CD4-positive, alpha-beta T cell treated with Interleukin-6 for 4 hours (primary cell): Measurements from ENCODE around the gene ADARB1.

Experiments
- DNase-seq: peaks from one replicate; pipeline ENCODE4 v3.0.0-alpha.2; 2020; ENCODE audit warnings: mixed read lengths

ADARB1 gene

DNA sequence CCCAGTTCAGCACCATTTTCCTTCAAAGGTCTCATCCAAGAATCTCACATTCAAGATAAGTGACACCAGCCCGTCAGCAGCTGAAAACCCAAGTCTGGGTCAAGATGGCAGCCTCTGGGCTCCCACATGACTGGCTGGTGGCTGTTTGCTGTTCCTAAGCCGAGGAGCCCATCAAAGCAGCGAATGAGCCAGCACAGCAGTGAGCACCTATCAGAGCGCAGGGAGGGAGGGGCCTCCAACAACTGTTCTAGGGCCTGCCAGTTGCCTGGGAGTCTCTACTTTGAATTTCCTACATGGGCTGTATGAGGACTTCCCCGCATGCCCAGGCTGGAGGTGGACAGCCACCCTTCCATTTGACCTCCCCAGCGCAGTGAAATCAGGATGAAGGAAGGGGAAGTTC, 102.7 kb downstream of the ADARB1 start:
- no peak for DNase-seq

DNA sequence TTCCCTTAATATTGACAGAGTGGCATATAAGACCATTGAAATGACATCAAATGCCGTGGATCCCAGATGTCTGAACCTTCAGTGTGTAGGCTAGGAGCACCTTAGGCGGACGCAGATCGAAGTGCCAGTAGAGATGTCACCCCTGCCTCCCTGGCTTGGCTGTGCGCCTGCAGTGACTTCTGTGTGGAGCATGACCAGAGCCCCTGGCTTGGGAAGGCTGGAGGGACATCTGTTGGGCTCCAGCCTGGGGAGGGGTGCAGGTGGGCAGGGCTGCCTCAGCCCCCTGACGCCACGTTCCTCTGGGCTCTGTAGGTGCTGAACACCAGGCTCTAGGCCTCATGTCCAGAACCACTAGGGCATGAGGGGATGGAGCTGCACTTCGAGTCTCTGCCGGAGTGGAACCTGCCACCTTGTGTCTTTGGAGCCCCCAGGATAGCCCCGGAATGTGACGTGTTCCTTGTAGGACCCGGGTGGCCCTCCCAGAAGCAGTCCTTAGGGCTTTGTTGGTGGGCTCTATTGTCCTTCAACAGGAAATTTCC, 103.8 kb downstream of the ADARB1 start:
- DNase-seq = no peak

DNA sequence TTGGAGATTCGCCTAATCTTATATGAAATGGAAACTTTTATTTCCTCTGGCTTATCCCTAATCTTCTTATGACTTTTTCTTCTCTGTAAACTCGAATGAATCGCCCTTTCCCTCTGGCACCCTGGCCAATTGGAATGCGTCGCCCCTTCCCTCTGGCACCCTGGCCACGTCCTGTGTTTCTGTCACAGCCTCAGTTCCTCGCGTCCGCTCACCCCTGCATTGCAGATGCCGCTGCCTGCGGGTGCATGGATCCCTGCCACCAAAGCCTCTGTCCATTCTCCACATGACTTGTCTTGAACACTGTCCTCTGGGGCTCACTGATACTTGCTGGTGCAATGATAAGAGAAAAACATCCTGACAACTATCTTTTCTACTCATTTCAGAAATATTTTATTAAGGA, 104.6 kb downstream of the ADARB1 start:
- DNase-seq = no peak

DNA sequence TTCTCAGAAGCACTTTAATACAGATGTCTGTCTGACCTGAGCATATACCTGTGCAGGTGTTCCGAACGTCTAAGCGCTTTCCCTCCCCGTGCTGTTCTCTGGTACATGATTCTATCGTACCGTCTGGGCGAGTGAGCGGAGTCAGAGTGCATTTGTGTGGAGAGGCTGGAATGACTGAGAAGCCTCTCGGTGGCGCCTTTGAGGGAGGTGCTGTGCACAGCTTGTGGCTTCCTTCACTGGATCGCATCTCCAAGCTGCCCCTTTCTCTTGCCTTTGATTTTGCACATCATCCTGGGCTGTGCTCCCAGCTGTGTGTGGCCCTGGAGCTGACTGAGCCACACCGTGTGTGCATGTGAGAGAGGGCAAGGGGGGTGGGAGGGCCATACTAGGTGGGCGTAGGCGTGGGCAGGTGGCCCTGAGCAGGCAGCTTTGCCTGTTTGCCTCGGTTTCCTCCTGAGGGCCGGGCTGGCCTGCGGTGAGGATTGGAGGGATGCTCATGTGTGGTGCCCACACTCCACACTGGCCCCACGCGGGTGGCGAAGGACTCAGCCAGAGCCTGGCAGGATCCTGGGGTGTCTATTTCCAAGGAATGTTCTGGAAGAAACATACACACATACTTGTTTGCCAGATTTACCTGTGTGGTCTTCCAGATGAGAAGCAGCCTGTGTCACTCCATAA, 105.3 kb downstream of the ADARB1 start:
- no peak for DNase-seq

DNA sequence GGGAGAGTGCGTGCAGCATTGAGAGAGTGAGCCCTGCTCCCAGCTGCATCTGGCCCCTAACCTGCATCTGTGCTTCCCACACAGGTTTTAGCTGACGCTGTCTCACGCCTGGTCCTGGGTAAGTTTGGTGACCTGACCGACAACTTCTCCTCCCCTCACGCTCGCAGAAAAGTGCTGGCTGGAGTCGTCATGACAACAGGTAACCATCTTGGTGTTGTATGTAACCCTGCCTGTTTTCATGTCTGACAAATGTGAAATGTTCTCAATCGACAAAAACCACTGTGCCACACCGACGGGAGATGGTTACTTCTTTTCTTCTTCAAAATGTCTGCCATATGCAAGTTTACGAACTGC, 105.8 kb downstream of the ADARB1 start:
- DNase-seq = no peak

DNA sequence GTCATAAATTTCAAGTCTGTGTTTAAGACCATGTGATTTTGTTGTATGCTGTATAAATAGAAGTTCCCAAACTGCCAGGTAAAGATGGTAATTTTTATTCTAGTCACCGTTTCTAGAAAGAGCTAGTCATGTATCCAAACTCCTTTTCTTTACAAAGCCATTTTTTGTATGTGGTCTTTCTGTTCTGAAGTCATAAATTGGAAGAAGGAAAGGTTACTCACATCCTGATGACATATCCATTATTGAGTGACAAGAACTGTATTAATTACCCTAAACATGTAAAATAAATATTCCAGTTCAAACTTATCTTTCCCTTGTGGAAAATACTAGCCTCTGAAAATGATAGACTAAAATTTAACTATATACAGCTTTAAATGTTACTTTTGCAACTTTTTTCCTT, 108.6 kb downstream of the ADARB1 start:
- no peak for DNase-seq

DNA sequence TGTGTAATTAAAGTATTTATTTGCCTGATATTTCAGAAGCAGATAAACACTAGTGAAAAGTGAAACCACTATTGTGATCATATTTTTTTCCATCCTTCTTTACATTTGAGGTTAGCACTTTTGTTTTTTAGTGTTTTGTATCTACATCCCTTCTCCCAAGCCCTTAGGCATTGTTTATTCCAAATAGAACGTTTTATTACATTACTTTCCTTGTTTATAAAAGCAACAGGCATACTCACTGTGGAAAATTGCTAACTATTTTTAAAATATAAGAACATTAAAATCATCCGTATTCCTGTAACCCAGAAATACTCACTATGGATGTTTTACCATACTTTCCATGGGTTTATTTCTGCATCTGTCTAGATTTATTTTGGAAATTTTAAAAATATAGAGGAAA, 109.5 kb downstream of the ADARB1 start:
- DNase-seq = no peak

DNA sequence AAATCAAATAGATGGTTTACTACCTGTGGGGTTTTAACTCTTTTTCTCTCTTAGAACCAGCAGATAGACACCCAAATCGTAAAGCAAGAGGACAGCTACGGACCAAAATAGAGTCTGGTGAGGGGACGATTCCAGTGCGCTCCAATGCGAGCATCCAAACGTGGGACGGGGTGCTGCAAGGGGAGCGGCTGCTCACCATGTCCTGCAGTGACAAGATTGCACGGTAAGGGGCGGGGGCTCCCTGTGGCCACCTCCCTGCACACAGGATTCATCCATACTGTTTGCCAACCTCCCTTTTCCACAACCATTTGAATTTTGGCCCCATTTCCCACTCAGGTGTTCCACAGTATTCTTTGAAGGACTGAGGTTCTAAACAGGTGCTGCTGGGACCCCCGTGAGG, 110.5 kb downstream of the ADARB1 start:
- DNase-seq = no peak

DNA sequence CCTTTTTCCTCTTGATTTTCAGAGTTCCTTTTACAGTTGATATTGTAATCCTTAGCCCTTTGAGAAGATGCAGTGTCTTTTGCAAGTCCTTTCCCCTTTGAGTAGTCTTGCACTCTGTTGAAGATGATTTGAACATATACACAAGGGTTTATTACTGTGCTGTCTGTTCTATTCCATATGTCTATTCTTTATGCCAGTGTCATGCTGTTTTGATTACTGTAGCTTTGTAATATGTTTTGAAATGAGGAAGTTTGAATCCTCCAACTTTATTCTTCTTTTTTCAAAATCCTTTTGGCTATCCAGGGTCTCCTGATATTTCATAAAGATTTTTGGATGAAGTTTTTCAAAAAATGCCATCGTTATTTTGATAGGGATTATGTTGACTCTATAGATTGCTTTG, 112.3 kb downstream of the ADARB1 start:
- DNase-seq = no peak

DNA sequence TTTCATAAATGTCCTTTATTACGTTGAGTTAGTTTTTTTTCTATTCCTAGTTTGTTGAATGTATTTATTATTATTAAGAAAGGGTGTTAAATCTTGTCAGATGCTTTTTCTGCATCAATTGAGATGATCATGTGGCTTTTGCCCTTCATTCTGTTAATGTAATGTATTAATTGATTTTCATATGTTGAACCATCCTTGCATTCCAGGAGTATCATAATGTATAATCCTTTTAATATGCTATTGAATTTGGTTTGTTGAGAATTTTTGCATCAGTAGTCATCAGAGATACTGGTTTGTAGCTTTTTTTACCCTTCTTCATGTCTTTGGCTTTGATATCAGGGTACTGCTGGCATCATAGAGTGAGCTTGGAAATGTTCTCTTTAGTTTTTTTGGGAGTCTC, 113.3 kb downstream of the ADARB1 start:
- no peak for DNase-seq

DNA sequence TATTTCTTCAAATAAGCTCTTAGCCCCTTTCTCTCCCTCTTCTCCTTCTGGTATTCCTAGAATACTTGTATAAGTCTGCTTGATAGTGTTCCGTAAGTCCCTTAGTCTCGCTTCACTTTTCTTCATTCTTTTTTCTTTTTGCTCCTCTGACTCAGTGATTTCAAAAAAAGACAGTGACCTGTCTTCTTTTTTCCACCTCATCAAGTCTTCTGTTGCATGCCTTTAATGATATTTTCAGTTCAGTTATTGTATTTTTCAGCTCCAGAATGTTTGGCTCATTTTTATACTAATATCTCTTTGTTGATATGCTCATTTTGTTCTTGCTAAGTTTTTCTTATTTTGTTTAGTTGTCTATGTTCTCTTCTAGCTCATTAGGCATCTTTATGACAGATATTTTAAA, 115.6 kb downstream of the ADARB1 start:
- DNase-seq = no peak

DNA sequence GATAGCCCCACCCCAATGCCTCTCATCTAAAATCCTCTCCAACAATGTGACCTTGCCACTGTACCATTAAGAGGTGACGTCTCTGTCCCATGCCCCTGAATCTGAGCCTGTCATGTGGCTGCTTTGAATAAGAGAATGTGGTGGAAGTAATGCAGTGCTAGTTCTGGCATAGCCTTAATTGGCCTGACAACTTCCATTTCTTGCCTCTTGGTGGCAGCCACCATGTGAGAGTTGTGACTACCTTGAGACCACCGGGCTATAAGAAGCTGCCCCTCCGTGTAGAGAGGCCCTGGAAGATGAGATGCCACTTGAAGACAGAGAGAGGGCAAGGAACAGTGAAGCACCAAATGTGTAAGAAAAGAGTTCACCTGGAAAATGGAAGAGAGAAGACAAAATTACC, 118.0 kb downstream of the ADARB1 start:
- no peak for DNase-seq

DNA sequence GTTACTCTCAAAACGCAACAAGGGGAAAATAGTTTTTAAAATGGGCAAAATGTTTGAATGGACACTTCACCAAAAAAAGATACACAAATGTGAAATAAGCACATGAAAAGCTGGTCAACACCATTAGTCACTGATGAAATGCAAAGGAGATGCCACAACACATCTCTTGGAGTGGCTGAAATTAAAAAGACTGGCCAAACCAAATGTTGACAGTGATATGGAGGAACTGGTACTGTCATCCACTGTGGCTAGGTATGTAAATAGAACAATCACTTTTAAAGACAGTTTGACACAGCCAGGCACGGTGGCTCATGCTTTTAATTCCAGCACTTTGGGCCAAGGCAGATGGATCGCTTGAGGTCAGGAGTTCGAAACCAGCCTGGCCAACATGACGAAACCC, 122.2 kb downstream of the ADARB1 start:
- DNase-seq = no peak

DNA sequence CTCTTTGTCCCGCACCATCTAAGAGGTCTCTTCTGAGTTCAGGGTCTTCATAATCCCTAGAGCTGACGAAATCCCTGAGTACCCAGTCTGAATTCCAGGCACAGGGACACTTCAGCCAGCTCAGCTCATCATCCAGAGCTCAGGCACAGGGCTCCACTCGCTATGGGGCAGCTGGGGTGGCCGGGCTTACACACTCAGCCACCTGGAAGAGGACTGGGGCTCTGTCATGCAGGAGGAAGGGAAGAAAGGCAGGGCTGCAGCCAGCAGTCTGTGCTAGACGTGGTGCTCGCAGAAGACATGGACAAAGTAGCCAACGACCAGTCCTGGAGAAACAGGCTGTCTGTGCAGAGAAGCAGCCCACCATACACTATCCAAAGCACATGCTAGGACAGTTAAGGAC, 124.8 kb downstream of the ADARB1 start:
- no peak for DNase-seq

DNA sequence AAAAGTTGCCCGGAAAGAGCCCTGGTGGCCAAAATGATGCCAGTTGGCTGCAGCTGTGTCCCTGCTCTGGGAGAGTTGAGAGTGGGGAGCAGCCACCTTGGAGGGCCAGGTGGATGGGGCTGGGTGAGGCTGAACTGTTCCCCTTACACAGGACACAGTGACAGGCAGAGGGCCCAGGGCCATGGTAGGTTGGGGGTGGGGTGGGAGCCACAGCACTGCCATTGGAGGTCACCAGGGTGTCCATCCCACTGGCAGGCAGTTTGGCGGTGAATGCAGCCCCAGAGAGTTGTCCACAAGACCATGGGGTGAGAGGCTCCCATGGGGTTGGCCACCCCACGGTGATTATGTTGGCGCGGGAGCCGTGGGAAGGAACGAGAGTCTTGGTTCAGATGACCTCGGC, 125.7 kb downstream of the ADARB1 start:
- DNase-seq = no peak

DNA sequence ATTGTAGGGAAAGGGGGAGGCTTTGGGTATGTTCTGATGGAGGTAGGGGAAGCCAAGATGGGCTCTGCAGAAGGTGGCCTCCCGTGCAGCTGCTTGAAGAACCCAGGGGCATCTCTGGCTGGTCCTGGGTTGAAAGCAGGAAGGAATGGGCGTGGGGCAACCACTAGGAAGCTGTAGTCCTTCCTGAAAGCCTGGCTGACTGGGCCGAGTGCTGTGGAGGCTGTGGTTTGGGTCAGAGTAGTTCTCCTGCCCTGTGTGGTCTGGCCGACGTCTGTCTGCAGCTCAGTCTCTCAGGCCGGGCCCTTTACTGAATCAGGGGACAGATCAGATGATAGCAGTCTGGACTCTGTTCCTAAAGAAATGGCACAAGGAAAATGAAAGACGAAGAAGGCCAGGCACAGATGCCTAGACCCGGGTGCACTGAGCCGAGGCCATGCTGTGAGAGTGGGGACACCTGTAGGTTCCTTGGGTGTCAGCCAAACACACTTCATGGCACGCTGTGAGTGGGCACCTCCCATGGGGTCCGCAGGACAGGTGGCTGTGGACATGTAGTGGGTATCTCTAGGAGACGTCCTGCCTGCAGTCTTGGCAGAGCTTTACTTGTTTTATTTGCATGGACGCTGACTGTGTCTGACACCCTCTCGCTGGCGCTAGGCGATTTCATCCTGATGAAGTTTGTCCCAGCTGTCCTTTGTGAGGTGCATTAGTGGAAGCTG, 126.4 kb downstream of the ADARB1 start:
- no peak for DNase-seq

DNA sequence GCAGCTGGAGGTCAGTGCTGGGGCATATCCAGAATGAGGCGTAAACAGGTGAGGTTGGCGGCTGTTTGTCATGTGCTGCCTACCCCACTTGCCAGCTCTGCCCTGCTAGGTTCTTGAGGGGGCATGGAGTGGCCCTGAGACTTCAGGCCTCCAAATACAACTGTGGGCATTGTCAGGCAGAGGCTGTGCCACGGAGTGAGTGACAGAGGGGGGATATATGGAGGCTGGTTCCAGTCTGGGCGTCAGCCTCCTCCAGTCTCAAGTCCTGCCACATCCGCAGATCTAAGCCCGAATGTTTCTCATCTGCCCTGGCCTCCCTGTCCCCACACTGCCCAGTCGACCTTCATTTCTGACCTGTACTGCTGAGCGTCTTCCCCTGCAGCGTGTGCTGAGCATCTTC, 128.0 kb downstream of the ADARB1 start:
- DNase-seq = no peak

DNA sequence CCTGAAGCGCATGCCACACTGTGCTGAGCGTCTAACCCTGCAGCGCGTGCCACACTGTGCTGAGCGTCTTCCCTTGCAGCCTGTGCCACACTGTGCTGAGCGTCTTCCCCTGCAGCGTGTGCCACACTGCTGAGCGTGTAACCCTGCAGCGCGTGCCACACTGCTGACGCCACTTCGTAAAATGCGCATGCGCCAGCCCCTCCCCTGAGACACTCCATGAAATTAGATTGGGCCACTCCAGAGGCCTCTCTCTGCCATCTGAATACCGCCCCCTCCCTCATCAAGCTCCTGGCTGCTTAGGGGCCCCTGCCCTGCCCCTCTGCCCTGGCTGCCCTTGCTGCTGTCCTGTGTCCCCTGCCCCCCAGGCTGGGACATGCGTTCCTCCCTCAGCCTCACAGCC, 128.5 kb downstream of the ADARB1 start:
- no peak for DNase-seq

DNA sequence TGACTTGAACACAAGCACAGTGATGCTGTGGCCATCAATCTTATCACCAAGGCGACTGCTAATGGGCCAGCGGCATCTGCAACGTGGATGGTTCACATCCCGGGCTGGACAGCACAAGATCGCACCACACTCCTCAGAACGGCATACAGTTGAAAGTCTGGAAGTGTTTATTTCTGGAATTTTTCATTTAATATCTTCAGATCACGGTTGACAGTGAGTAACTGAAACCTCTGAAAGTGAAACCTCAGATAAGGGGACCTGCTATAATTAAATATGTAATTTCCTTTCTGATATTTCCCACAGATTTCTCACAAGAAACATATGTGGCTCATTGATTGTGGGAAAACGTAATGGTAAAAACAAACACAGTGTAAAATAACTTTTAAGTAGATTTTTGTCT, 129.6 kb downstream of the ADARB1 start:
- DNase-seq = no peak

DNA sequence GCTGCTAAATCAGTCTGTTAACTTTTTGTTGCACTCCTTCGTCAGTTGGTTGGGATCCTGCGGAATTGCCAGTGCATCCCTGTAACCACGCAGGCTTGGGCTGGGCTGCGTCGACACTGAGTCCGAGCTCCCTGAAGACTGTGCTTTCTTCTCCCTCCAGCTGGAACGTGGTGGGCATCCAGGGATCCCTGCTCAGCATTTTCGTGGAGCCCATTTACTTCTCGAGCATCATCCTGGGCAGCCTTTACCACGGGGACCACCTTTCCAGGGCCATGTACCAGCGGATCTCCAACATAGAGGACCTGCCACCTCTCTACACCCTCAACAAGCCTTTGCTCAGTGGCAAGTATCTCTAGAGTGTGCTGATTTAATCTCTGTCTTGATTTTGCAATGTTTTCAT, 130.0 kb downstream of the ADARB1 start:
- DNase-seq = no peak

DNA sequence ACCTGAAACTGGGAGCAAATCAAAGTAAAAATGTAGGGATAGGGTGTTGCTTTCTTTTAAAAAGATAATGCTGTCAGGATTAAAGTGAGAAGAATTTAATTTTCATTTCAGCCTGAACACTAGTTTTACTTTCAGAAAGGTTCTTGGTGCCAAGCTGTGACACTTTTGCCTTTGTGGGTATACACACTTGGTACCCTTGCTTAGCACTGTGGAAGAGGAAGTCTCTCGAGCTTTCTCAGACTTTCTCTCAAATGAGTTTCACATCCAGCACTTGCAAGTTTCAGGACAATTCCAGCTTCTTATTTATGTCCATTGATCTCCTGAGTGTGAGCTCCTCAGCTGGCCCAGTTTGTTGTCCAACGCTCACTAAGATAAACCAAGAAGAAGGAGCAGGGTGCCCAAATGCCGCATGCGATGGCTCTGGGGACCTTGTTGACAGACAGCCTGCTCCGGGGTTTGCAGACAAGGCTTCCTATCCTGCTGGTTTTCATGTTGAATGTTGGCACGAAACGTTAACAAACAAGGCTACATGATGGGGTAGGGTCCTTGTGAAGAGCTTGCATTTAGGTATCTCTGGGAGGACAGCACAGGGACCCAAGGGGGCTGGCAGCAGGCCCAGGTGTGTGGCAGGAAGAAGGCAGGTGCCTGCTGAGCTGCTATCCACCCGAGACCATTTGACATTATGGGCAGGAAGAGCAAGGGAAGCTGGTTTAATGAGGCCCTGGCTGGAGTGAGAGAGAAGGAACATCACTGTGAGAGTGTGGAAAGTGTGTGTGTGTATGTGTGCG, 133.7 kb downstream of the ADARB1 start:
- DNase-seq = no peak

DNA sequence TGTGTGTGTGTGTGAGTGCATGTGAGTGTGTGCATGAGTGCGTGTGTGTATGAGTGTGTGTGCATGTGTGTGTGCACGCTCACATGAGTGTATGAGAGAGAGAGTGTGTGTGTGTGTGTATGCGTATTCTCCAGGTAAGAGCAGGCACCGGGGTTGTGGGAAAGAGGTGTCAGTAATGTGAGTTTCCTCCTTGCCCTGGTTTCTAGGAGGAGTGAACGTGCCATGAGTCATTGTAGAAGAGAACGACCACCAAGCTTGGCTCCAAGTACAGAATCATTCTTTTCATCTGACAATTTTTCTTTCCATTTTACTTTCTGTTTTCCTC, 134.2 kb downstream of the ADARB1 start:
- no peak for DNase-seq

DNA sequence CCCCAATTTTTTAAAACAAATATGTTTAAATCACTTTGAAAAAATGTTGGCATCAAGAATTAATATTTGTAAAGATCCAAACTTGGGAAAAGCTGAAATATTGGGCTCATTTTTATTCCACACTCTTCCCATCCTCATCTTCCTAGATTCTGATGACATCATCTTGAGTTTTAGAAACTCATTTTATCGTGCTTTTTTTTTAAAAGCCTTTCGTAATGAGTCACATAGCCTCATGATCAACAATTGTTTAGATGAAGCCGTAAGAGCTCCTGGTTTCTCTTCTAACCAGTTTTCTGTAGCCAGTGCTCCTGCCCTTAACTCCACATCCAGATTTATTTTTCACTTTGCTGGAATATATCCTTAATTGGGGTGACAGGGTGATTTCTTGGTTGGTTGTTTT, 134.7 kb downstream of the ADARB1 start:
- DNase-seq = no peak

DNA sequence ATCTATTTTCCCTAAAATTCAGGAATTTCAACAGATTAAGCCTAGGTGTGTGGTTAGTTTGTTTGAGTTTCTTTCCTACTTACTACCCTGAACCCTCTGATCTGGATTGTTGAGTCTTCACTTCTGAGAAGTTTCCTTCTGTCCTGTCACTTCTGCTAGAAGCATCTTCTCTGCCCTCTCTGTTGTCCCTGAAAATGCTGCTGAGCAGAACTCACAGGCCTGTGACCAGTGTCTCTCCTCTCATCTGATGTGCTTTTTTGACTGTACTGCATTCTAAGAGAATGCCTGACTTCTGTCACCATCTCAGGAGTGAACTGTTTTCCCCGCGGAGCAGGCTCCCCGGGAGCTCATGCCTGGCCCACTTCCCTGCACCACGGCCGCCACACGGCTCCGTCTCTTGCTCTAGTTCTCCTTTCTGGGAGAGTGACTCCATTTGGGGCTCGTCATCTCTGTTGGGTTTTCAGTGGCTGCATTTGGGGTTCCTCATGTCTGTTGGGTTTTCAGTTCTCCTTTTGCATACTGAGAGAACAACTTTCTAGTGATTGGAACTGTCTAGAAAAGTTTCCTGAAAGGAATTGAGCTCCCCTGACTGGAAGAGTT, 135.4 kb downstream of the ADARB1 start:
- no peak for DNase-seq
